PC-3 (cell line): Measurements from ENCODE around the gene PLCL1. TPM values are rescaled to one million over a fixed set of nuclear protein-coding genes. Genes with fewer than 3 reads are reported as not detected.

Source experiments
- ATAC-seq: fragments of 200-7000 bp; cut with Tn5 transposase; 2 replicates; pipeline ENCODE4 v1.9.1; 2020; ENCODE audit warnings: mild to moderate bottlenecking, moderate library complexity
- BruUV-seq: library from RNA; stranded (reverse); fragments of 400-500 nt; replicated peaks from 2 replicates; lab custom pipeline; 2021; lab: Mats Ljungman, UMichigan
- CTCF ChIA-PET: fragments of 300-600 bp; sonication (Branson Sonifier 250); formaldehyde crosslinking; loops from one replicate; lab custom pipeline; 2022; ENCODE audit warnings: antibody characterized with exemption; lab: Charles Lee
- POLR2A ChIA-PET: fragments of 300-600 bp; sonication (Branson Sonifier 250); formaldehyde crosslinking; loops from one replicate; lab custom pipeline; 2022; ENCODE audit warnings: antibody characterized with exemption; ENCODE audit not compliant: unreplicated experiment; lab: Charles Lee
- DNase-seq: peaks from one replicate; pipeline ENCODE4 v3.0.0-alpha.2; 2015
- H2AFZ ChIP-seq: fragments of 300-600 bp; sonication (generic); 2 replicates; pipeline ENCODE4 v1.6.0; 2016; ENCODE audit warnings: antibody characterized with exemption, low read length
- H3F3A ChIP-seq: fragments of 300-600 bp; sonication (generic); one replicate; pipeline ENCODE4 v1.6.0; 2017; ENCODE audit warnings: antibody characterized with exemption, low read length, control low read depth, mild to moderate bottlenecking; ENCODE audit not compliant: unreplicated experiment
- H3K27ac ChIP-seq: fragments of 300-600 bp; sonication (generic); 2 replicates; pipeline ENCODE4 v1.5.1; 2016; ENCODE audit warnings: mild to moderate bottlenecking, low read length
- H3K27me3 ChIP-seq: fragments of 300-600 bp; sonication (generic); 2 replicates; pipeline ENCODE4 v1.6.1; 2016; ENCODE audit warnings: low read length, mixed read lengths
- H3K36me3 ChIP-seq: fragments of 300-600 bp; sonication (generic); 2 replicates; pipeline ENCODE4 v1.6.1; 2016; ENCODE audit warnings: low read depth, mixed run types, low read length, mixed read lengths
- H3K4me1 ChIP-seq: fragments of 300-600 bp; sonication (generic); 2 replicates; pipeline ENCODE4 v1.5.1; 2016; ENCODE audit warnings: low read length; ENCODE audit not compliant: insufficient read depth
- H3K4me2 ChIP-seq: fragments of 300-600 bp; sonication (generic); 2 replicates; pipeline ENCODE4 v1.6.0; 2016; ENCODE audit warnings: low read length
- H3K4me3 ChIP-seq: fragments of 300-600 bp; sonication (generic); 2 replicates; pipeline ENCODE4 v1.5.1; 2016; ENCODE audit warnings: mild to moderate bottlenecking, low read length, mixed read lengths
- H3K79me2 ChIP-seq: fragments of 300-600 bp; sonication (generic); 2 replicates; pipeline ENCODE4 v1.6.1; 2017; ENCODE audit warnings: low read length, mixed read lengths
- H3K9ac ChIP-seq: fragments of 300-600 bp; sonication (generic); 2 replicates; pipeline ENCODE4 v1.6.0; 2016; ENCODE audit warnings: mild to moderate bottlenecking, low read length
- H3K9me2 ChIP-seq: fragments of 300-600 bp; sonication (generic); replicated peaks from 2 replicates; pipeline ENCODE4 v1.6.1; 2016; ENCODE audit warnings: mixed run types, low read length, mixed read lengths
- H3K9me3 ChIP-seq: fragments of 300-600 bp; sonication (generic); 2 replicates; pipeline ENCODE4 v1.6.1; 2016; ENCODE audit warnings: low read length, mixed read lengths
- H4K20me1 ChIP-seq: fragments of 300-600 bp; sonication (generic); 2 replicates; pipeline ENCODE4 v1.6.1; 2016; ENCODE audit warnings: low read length, mixed read lengths
- CTCF ChIP-seq: fragments of 300-600 bp; sonication (generic); conservative IDR thresholded peaks from 2 replicates; pipeline ENCODE4 v1.5.1; 2017; ENCODE audit warnings: antibody characterized with exemption, low read depth, mild to moderate bottlenecking, low read length
- EZH2 ChIP-seq: fragments of 300-600 bp; sonication (generic); IDR thresholded peaks from one replicate; pipeline ENCODE4 v1.6.1; 2017; ENCODE audit warnings: antibody characterized with exemption, mild to moderate bottlenecking, low read length; ENCODE audit not compliant: unreplicated experiment
- EZH2phosphoT487 ChIP-seq: fragments of 300-600 bp; sonication (generic); IDR thresholded peaks from 2 replicates; pipeline ENCODE4 v1.6.1; 2018; ENCODE audit warnings: mild to moderate bottlenecking, antibody characterized with exemption, low read length, borderline replicate concordance
- intact Hi-C: fragments of 100-400 bp; cut with micrococcal nuclease; formaldehyde crosslinking; loops from 2 replicates; pipeline ENCODE4 v1.9.0; 2023
- total RNA-seq: library from RNA; depleted of rRNA; stranded (reverse); fragments of >200 nt; gene quantifications from 2 replicates; pipeline ENCODE4 v1.2.3, GENCODE V29; 2014

Gene PLCL1
- total RNA-seq, 1 experiment from 2014 or later, result not detected

- Histone ChIP-seq H3K79me2 (no peaks in the 10 kb centered on the region), H3K27me3 (peaks cover 18% of the 10 kb centered on the region; the same call in 1 of the 2 replicates), H3K27ac (no peak overlapping the region), H3K9me2 (no peaks in the 10 kb centered on the region), H3K4me1 (no peaks in the 10 kb centered on the region), H3K9me3 (no peaks in the 10 kb centered on the region), H3F3A (no peaks in the 10 kb centered on the region), H3K4me3 (no peak overlapping the region), H3K36me3 (no peaks in the 10 kb centered on the region), H2AFZ (no peak overlapping the region), H3K9ac (no peak overlapping the region), H3K4me2 (no peak overlapping the region), H4K20me1 (no peaks in the 10 kb centered on the region)
- intact Hi-C loops, result no loop called here
- ChIA-PET POLR2A (no interaction called here), CTCF (no interaction called here)
- BruUV-seq, result no TSS peak
- ATAC-seq (no peak), DNase-seq (no peak)
- TF ChIP-seq EZH2phosphoT487 (no peak), EZH2 (no peak), CTCF (no peak)
Observed at GRCh38 chr2:197986977-197987376, 182.6 kb downstream of the PLCL1 start.

- BruUV-seq, result no TSS peak
- Histone ChIP-seq H3K4me3 (no peak overlapping the region), H2AFZ (no peak overlapping the region), H3K27ac (no peak overlapping the region), H3K4me2 (no peak overlapping the region), H3K79me2 (no peaks in the 10 kb centered on the region), H3K36me3 (no peaks in the 10 kb centered on the region), H3F3A (no peaks in the 10 kb centered on the region), H3K9me3 (no peaks in the 10 kb centered on the region), H3K27me3 (no peaks in the 10 kb centered on the region), H4K20me1 (no peaks in the 10 kb centered on the region), H3K9me2 (no peaks in the 10 kb centered on the region), H3K9ac (no peak overlapping the region), H3K4me1 (no peaks in the 10 kb centered on the region)
- POLR2A ChIA-PET, result no interaction called here
- intact Hi-C loops, result no loop called here
- CTCF ChIA-PET, result no interaction called here
- no peak for ATAC-seq
- TF ChIP-seq EZH2, result no peak
- TF ChIP-seq CTCF, result no peak
- no peak for TF ChIP-seq EZH2phosphoT487
- no peak for DNase-seq
Observed at GRCh38 chr2:197990356-197990755, 186.0 kb downstream of the PLCL1 start.

GRCh38 chr2:197992482-197993133 is 188.2 kb downstream of the PLCL1 start:
- Histone ChIP-seq H3K79me2 (no peaks in the 10 kb centered on the region), H2AFZ (no peak overlapping the region), H4K20me1 (no peaks in the 10 kb centered on the region), H3K27me3 (no peaks in the 10 kb centered on the region), H3K4me1 (no peaks in the 10 kb centered on the region), H3K9me3 (no peaks in the 10 kb centered on the region), H3K36me3 (no peaks in the 10 kb centered on the region), H3K4me3 (no peak overlapping the region), H3K9ac (no peak overlapping the region), H3K27ac (no peak overlapping the region), H3K4me2 (no peak overlapping the region), H3K9me2 (no peaks in the 10 kb centered on the region), H3F3A (no peaks in the 10 kb centered on the region)
- no TSS peak for BruUV-seq
- no peak for DNase-seq
- POLR2A ChIA-PET, result no interaction called here
- CTCF ChIA-PET, result no interaction called here
- intact Hi-C loops, result no loop called here
- ATAC-seq, result no peak
- TF ChIP-seq EZH2 (no peak), CTCF (no peak), EZH2phosphoT487 (no peak)
